K562 (cell line): ENCODE measurements around the gene SCARF1.
"Not testable (repeated sequence)": the region's sequence is repeated elsewhere in the genome, so short reads cannot be mapped to it uniquely, and the experiment has no call there.

Experiments
- CEBPZ ChIP-seq: fragments of 150-350 bp; IDR thresholded peaks from 2 replicates; pipeline ENCODE4 v1.6.1; 2014; ENCODE audit warnings: low read depth, mild to moderate bottlenecking, low read length, borderline replicate concordance
- CTCF ChIP-seq, 3 experiments: IDR thresholded peaks in 2 of 3; conservative IDR thresholded peaks in 1 of 3; 2 replicates each; pipeline ENCODE4 v1.5.1; 2011 to 2012; ENCODE audit warnings: low read length in 3 of 3, mild to moderate bottlenecking in 3 of 3, control low read depth in 2 of 3, improper control_type of control experiment in 1 of 3, inconsistent platforms in 1 of 3, low read depth in 1 of 3, mixed read lengths in 1 of 3, moderate library complexity in 1 of 3; ENCODE audit not compliant: insufficient read depth in 2 of 3
- EGR1 ChIP-seq: fragments of 450-650 bp; conservative IDR thresholded peaks from 2 replicates; pipeline ENCODE4 v1.6.1; 2017; ENCODE audit warnings: mild to moderate bottlenecking
- FOXP1 ChIP-seq: sonication (generic); formaldehyde crosslinking; IDR thresholded peaks from 2 replicates; pipeline ENCODE4 v1.8.0; 2022; ENCODE audit warnings: mild to moderate bottlenecking, missing genetic modification reagents
- MAX ChIP-seq: sonication (generic); formaldehyde crosslinking; IDR thresholded peaks from 2 replicates; pipeline ENCODE4 v1.9.0; 2022; ENCODE audit warnings: mild to moderate bottlenecking, missing genetic modification reagents
- POLR2A ChIP-seq: fragments of 450-650 bp; conservative IDR thresholded peaks from 2 replicates; pipeline ENCODE4 v1.6.1; 2016
- POLR2AphosphoS5 ChIP-seq: IDR thresholded peaks from 2 replicates; pipeline ENCODE4 v1.6.1; 2011; ENCODE audit warnings: mild to moderate bottlenecking, low read depth, low read length, moderate library complexity; ENCODE audit not compliant: control insufficient read depth, insufficient read depth
- SMAD3 ChIP-seq: fragments of 450-650 bp; formaldehyde crosslinking; conservative IDR thresholded peaks from 2 replicates; pipeline ENCODE4 v1.4.0; 2020; ENCODE audit warnings: mild to moderate bottlenecking
- SMAD4 ChIP-seq: fragments of 250-450 bp; sonication (Bioruptor Pico); conservative IDR thresholded peaks from 2 replicates; pipeline ENCODE4 v1.8.0; 2021; ENCODE audit warnings: inconsistent platforms, mild to moderate bottlenecking, moderate library complexity
- TEAD1 ChIP-seq, 2 experiments: fragments of 450-650 bp in 1 of 2; sonication (generic) in 1 of 2; formaldehyde crosslinking; IDR thresholded peaks; 2 replicates each; pipeline versions ENCODE4 v1.4.0 to v1.8.0; 2020 to 2022; ENCODE audit warnings: mild to moderate bottlenecking in 2 of 2, missing genetic modification reagents in 1 of 2
- ZNF253 ChIP-seq: fragments of 250-450 bp; sonication (Bioruptor Pico); conservative IDR thresholded peaks from 2 replicates; pipeline ENCODE4 v1.6.1; 2021; ENCODE audit warnings: mild to moderate bottlenecking
- ZZZ3 ChIP-seq: fragments of 450-650 bp; IDR thresholded peaks from 2 replicates; pipeline ENCODE4 v1.6.1; 2016; ENCODE audit warnings: antibody characterized with exemption, mild to moderate bottlenecking, moderate library complexity

- not testable (repeated sequence) for TF ChIP-seq CEBPZ; SMAD4; CTCF (IDR thresholded peaks at IDR 0.05 in 2 of 3, conservative IDR thresholded peaks at IDR 0.05 in 1 of 3; ENCODE audit: insufficient read depth in 2 of 3, low read depth in 1 of 3, low read length in 3 of 3); SMAD3 (CRISPR knock-in tag); TEAD1 (CRISPR knock-in tag; IDR thresholded peaks at IDR 0.05); EGR1; POLR2AphosphoS5; POLR2A; ZZZ3; FOXP1 (CRISPR knock-in tag); MAX (CRISPR knock-in tag); ZNF253 (CRISPR knock-in tag)
Observed at GRCh38 chr17:1663934-1664333, 18.4 kb upstream of the SCARF1 start.
